ENCODE results near the gene DFFB.

Gene DFFB

GRCh38 chr1:3895279-3895950 lies 38.1 kb downstream of the DFFB start:
- no peaks in the 10 kb centered on the region for H3K9me3 ChIP-seq (ENCODE audit: insufficient read depth, low read depth, low read length)
- no peaks in the 10 kb centered on the region for H3K27me3 ChIP-seq (ENCODE audit: insufficient read depth, low read length, poor library complexity, severe bottlenecking)
- peak overlapping the region; percentile 56 for H3K4me2 ChIP-seq (ENCODE audit: low read depth, low read length, poor library complexity, severe bottlenecking)
- no peak for TF ChIP-seq CTCF (conservative IDR thresholded peaks at IDR 0.05; ENCODE audit: low read length)
- no peak for TF ChIP-seq EZH2phosphoT487 (IDR thresholded peaks at IDR 0.05; ENCODE audit: borderline replicate concordance)
- no peak overlapping the region for H2AFZ ChIP-seq (ENCODE audit: low read length)
- H4K20me1 ChIP-seq (ENCODE audit: insufficient read depth, low read length, poor library complexity, severe bottlenecking) = peaks cover 28% of the 10 kb centered on the region
- H3K9ac ChIP-seq (ENCODE audit: low read depth, low read length, poor library complexity, severe bottlenecking) = no peak overlapping the region
- peaks cover 13% of the 10 kb centered on the region; the same call in 1 of the 2 replicates for H3K36me3 ChIP-seq (ENCODE audit: insufficient read depth, low read length)
- peaks cover 27% of the 10 kb centered on the region for H3K4me1 ChIP-seq (ENCODE audit: insufficient read depth, low read length, poor library complexity, severe bottlenecking)
- H3K4me3 ChIP-seq (ENCODE audit: low read length, poor library complexity, severe bottlenecking) = no peak overlapping the region
- no peaks in the 10 kb centered on the region for H3F3A ChIP-seq (ENCODE audit: low read depth)
- no peaks in the 10 kb centered on the region for H3K9me2 ChIP-seq (replicated peaks; ENCODE audit: low read depth, low read length)
- H3K79me2 ChIP-seq (ENCODE audit: insufficient read depth, low read length) = peaks cover 73% of the 10 kb centered on the region

GRCh38 chr1:3895951-3896325 lies 38.7 kb downstream of the DFFB start:
- Histone ChIP-seq H3K36me3 (ENCODE audit: insufficient read depth, low read length) (peaks cover 8% of the 10 kb centered on the region; the same call in 1 of the 2 replicates), H3F3A (ENCODE audit: low read depth) (no peaks in the 10 kb centered on the region), H3K27me3 (ENCODE audit: insufficient read depth, low read length, poor library complexity, severe bottlenecking) (no peaks in the 10 kb centered on the region), H3K4me1 (ENCODE audit: insufficient read depth, low read length, poor library complexity, severe bottlenecking) (peaks cover 27% of the 10 kb centered on the region), H3K4me2 (ENCODE audit: low read depth, low read length, poor library complexity, severe bottlenecking) (peak overlapping the region; percentile 56), H4K20me1 (ENCODE audit: insufficient read depth, low read length, poor library complexity, severe bottlenecking) (peaks cover 28% of the 10 kb centered on the region), H3K9ac (ENCODE audit: low read depth, low read length, poor library complexity, severe bottlenecking) (no peak overlapping the region), H2AFZ (ENCODE audit: low read length) (no peak overlapping the region), H3K4me3 (ENCODE audit: low read length, poor library complexity, severe bottlenecking) (no peak overlapping the region), H3K9me2 (replicated peaks; ENCODE audit: low read depth, low read length) (no peaks in the 10 kb centered on the region), H3K9me3 (ENCODE audit: insufficient read depth, low read depth, low read length) (no peaks in the 10 kb centered on the region), H3K79me2 (ENCODE audit: insufficient read depth, low read length) (peaks cover 73% of the 10 kb centered on the region)
- TF ChIP-seq CTCF (conservative IDR thresholded peaks at IDR 0.05; ENCODE audit: low read length) (no peak), EZH2phosphoT487 (IDR thresholded peaks at IDR 0.05; ENCODE audit: borderline replicate concordance) (no peak)

GRCh38 chr1:3896396-3897000 lies 39.2 kb downstream of the DFFB start:
- Histone ChIP-seq H3K9ac (ENCODE audit: low read depth, low read length, poor library complexity, severe bottlenecking) (peak overlapping the region; percentile 26), H3K9me2 (replicated peaks; ENCODE audit: low read depth, low read length) (no peaks in the 10 kb centered on the region), H3K4me1 (ENCODE audit: insufficient read depth, low read length, poor library complexity, severe bottlenecking) (peaks cover 27% of the 10 kb centered on the region), H3F3A (ENCODE audit: low read depth) (no peaks in the 10 kb centered on the region), H2AFZ (ENCODE audit: low read length) (no peak overlapping the region), H3K4me2 (ENCODE audit: low read depth, low read length, poor library complexity, severe bottlenecking) (peak overlapping the region; percentile 56), H3K27me3 (ENCODE audit: insufficient read depth, low read length, poor library complexity, severe bottlenecking) (no peaks in the 10 kb centered on the region), H3K9me3 (ENCODE audit: insufficient read depth, low read depth, low read length) (no peaks in the 10 kb centered on the region), H3K4me3 (ENCODE audit: low read length, poor library complexity, severe bottlenecking) (peak overlapping the region; percentile 29), H4K20me1 (ENCODE audit: insufficient read depth, low read length, poor library complexity, severe bottlenecking) (peaks cover 28% of the 10 kb centered on the region), H3K36me3 (ENCODE audit: insufficient read depth, low read length) (peaks cover 2% of the 10 kb centered on the region; the same call in 1 of the 2 replicates), H3K79me2 (ENCODE audit: insufficient read depth, low read length) (peaks cover 73% of the 10 kb centered on the region)
- TF ChIP-seq CTCF (conservative IDR thresholded peaks at IDR 0.05; ENCODE audit: low read length) = no peak
- TF ChIP-seq EZH2phosphoT487 (IDR thresholded peaks at IDR 0.05; ENCODE audit: borderline replicate concordance) = no peak
